ENCODE measurements around the gene CLDN9.

CLDN9 gene

DNA sequence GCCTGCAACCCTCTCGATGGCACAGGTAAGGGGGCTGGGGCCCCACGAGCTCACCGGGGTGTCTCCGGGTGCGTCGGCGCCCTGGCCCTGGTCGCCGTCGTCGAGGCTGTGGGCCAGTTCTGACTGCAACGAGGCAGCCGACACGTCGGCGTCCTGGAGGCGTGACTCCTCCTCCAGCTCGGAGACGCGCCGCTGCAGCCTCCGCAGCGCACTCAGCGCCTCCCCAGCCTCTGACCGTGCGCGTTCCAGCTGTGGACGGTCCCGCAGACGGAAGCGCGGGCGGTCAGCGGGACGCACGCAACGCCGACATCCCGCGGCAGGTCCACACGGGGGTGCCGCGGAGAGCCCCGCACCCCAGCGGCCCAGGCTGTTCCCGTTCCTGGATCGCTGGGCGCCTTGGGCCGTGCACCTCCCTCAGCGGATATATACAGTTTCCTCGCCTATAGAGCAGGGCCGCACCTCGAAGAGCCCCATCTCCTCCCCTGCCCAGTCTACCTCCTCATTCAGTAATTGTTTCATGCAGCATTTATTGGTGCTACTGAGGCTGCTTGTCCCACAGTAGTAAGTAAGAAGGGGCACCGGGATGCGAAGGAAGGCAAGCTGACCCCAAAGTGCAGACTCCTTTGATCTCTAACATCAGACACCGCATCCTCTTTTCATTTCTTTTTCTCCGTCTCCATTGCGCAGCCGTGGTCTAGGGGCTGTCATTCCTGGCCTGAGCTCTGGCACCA is 16.9 kb downstream of the CLDN9 start:
- H3K23ac ChIP-seq (ENCODE audit: low read length in 2 of 2) = no peak overlapping the region
- no peak overlapping the region for H4K91ac ChIP-seq (ENCODE audit: low read length)
- H3K18ac ChIP-seq (ENCODE audit: low read depth in 1 of 2, low read length in 2 of 2) = no peak overlapping the region
- no peak overlapping the region for H2BK120ac ChIP-seq (ENCODE audit: low read depth, low read length)
- peak overlapping the region; percentile 38 for H3K9ac ChIP-seq (ENCODE audit: low read length)
- H2BK5ac ChIP-seq (ENCODE audit: low read depth, low read length, poor library complexity, severe bottlenecking) = no peak overlapping the region
- no peak overlapping the region for H3K14ac ChIP-seq (ENCODE audit: low read length in 2 of 2)
- peak overlapping the region in 1 of 2 experiments; percentile 67 for H3K4me3 ChIP-seq (ENCODE audit: insufficient read depth in 1 of 2, low read depth in 1 of 2, low read length in 2 of 2)
- H2AFZ ChIP-seq (ENCODE audit: low read depth, low read length) = no peak overlapping the region
- H3K79me1 ChIP-seq (replicated peaks; ENCODE audit: low read length, poor library complexity, severe bottlenecking) = peaks cover 4% of the 10 kb centered on the region
- H3K4ac ChIP-seq (ENCODE audit: low read depth in 1 of 2, low read length in 2 of 2) = no peak overlapping the region
- peaks cover 24 to 34% of the 10 kb centered on the region in 2 experiments for H3K36me3 ChIP-seq (ENCODE audit: control insufficient read depth in 1 of 2, insufficient read depth in 2 of 2, low read depth in 1 of 2, low read length in 2 of 2)
- no peaks in the 10 kb centered on the region for H3K9me3 ChIP-seq (ENCODE audit: control insufficient read depth, low read length)
- H3K27ac ChIP-seq (ENCODE audit: low read length, poor library complexity, severe bottlenecking) = no peak overlapping the region
- peaks cover 11% of the 10 kb centered on the region for H3K4me1 ChIP-seq (ENCODE audit: control insufficient read depth, insufficient read depth, low read depth, low read length)
- WGBS = 90% methylated on average over 59 of the region's 59 CpGs
- DNase-seq = no peak
- H4K8ac ChIP-seq (ENCODE audit: low read length) = no peak overlapping the region
- H3K4me2 ChIP-seq (ENCODE audit: low read length, poor library complexity, severe bottlenecking) = no peak overlapping the region
- H2AK5ac ChIP-seq (ENCODE audit: low read length, severe bottlenecking) = no peak overlapping the region
- peak overlapping the region; percentile 9 for H2BK15ac ChIP-seq (ENCODE audit: low read depth, poor library complexity, severe bottlenecking)
- no peak overlapping the region for H2BK12ac ChIP-seq (ENCODE audit: low read length in 2 of 2)
- peaks cover 24 to 51% of the 10 kb centered on the region in 2 experiments for H3K27me3 ChIP-seq (ENCODE audit: control insufficient read depth in 1 of 2, insufficient read depth in 1 of 2, low read length in 2 of 2)

DNA sequence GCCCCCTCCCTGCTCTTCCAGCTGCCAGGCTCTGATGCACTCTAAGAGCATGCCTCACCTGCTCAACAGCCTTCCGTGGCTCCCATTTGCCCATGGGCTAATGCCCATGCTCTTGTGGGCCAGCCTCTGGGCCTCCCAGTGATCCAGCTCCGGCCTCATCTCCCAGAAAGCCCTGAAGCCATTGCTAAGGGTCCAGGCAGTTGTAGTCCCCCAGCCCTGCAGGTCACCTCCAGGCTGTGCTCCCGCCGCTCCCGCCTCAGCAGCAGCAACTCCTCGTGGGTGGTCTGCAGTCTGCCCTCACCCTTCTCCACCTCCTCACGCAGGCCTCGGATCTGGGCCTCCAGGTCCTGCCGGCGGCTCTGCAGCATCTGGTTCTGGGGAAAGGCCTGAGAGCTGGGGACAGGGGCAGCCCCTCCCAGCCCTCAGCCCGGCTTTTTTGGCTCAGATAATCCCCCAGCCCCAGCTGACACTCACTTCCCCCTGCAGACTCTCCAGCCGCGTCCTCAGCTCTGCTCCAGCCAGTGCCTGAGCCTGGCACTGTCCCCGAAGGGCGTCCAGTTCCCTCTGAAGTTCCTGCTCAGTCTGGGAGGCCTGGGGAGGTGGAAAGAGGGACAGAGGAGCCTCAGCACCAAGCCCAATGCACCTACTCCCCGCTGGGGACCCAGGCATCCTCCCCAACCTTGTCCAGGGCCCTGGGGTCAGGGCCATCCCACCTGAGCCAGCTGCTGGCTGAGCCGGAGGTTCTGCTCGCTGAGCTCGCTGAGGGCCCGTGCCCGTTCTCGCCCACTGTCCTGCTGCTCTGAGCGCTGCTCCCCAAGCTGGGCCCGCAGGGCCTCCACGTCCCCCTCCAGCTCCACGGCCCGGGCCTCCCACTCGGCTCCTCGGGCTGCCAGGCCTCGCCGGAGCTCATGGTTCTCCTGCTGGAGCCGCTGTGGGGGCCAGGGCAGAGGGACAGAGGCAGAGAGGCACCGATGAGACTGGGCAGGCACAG is 17.8 kb downstream of the CLDN9 start:
- H4K91ac ChIP-seq (ENCODE audit: low read length) = no peak overlapping the region
- no peak overlapping the region for H3K9ac ChIP-seq (ENCODE audit: low read length)
- no peak for DNase-seq
- peaks cover 24 to 32% of the 10 kb centered on the region in 2 experiments for H3K36me3 ChIP-seq (ENCODE audit: control insufficient read depth in 1 of 2, insufficient read depth in 2 of 2, low read depth in 1 of 2, low read length in 2 of 2)
- no peak overlapping the region for H3K23ac ChIP-seq (ENCODE audit: low read length in 2 of 2)
- H3K4ac ChIP-seq (ENCODE audit: low read depth in 1 of 2, low read length in 2 of 2) = no peak overlapping the region
- H3K14ac ChIP-seq (ENCODE audit: low read length in 2 of 2) = no peak overlapping the region
- H3K79me1 ChIP-seq (replicated peaks; ENCODE audit: low read length, poor library complexity, severe bottlenecking) = peaks cover under 1% of the 10 kb centered on the region
- H2BK120ac ChIP-seq (ENCODE audit: low read depth, low read length) = no peak overlapping the region
- H2BK12ac ChIP-seq (ENCODE audit: low read length in 2 of 2) = no peak overlapping the region
- H3K4me3 ChIP-seq (ENCODE audit: insufficient read depth in 1 of 2, low read depth in 1 of 2, low read length in 2 of 2) = peak overlapping the region in 1 of 2 experiments; percentile 16
- H3K27me3 ChIP-seq (ENCODE audit: control insufficient read depth in 1 of 2, insufficient read depth in 1 of 2, low read length in 2 of 2) = peaks cover 33 to 58% of the 10 kb centered on the region in 2 experiments
- no peak overlapping the region for H2BK5ac ChIP-seq (ENCODE audit: low read depth, low read length, poor library complexity, severe bottlenecking)
- WGBS = 84% methylated on average over 32 of the region's 33 CpGs
- H3K18ac ChIP-seq (ENCODE audit: low read depth in 1 of 2, low read length in 2 of 2) = no peak overlapping the region
- H4K8ac ChIP-seq (ENCODE audit: low read length) = no peak overlapping the region
- H3K27ac ChIP-seq (ENCODE audit: low read length, poor library complexity, severe bottlenecking) = no peak overlapping the region
- no peak overlapping the region for H2AFZ ChIP-seq (ENCODE audit: low read depth, low read length)
- H2AK5ac ChIP-seq (ENCODE audit: low read length, severe bottlenecking) = peak overlapping the region; percentile 41
- H3K9me3 ChIP-seq (ENCODE audit: control insufficient read depth, low read length) = no peaks in the 10 kb centered on the region
- H3K4me1 ChIP-seq (ENCODE audit: control insufficient read depth, insufficient read depth, low read depth, low read length) = peaks cover 9% of the 10 kb centered on the region
- no peak overlapping the region for H3K4me2 ChIP-seq (ENCODE audit: low read length, poor library complexity, severe bottlenecking)
- H2BK15ac ChIP-seq (ENCODE audit: low read depth, poor library complexity, severe bottlenecking) = no peak overlapping the region

DNA sequence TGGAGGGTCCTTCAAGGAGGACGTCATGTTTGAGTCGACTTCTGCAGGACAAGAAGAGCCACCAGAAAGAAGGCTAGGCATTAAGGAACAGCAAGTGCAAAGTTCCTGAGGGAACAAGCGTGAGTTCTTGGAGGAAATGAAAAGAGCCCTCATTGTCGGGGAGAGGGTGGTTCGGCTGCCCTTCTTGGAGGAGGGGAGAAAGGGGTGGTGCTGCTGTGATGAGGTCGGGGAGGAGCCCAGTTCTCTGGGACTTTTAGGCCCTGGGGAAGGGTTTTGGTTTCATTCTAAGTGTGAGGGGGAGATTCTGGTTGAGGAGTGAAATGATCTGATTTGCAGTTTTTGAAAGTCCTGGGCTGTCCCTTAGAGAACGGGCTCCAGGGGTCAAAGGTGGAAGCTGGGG is 19.9 kb downstream of the CLDN9 start:
- Histone ChIP-seq H3K18ac (ENCODE audit: low read depth in 1 of 2, low read length in 2 of 2) (no peak overlapping the region), H3K4me2 (ENCODE audit: low read length, poor library complexity, severe bottlenecking) (no peak overlapping the region), H3K36me3 (ENCODE audit: control insufficient read depth in 1 of 2, insufficient read depth in 2 of 2, low read depth in 1 of 2, low read length in 2 of 2) (peaks cover 3 to 13% of the 10 kb centered on the region in 2 experiments), H4K91ac (ENCODE audit: low read length) (no peak overlapping the region), H3K4me1 (ENCODE audit: control insufficient read depth, insufficient read depth, low read depth, low read length) (peaks cover 14% of the 10 kb centered on the region), H3K4ac (ENCODE audit: low read depth in 1 of 2, low read length in 2 of 2) (no peak overlapping the region), H2BK5ac (ENCODE audit: low read depth, low read length, poor library complexity, severe bottlenecking) (no peak overlapping the region), H3K4me3 (ENCODE audit: insufficient read depth in 1 of 2, low read depth in 1 of 2, low read length in 2 of 2) (no peak overlapping the region), H3K79me1 (replicated peaks; ENCODE audit: low read length, poor library complexity, severe bottlenecking) (no peaks in the 10 kb centered on the region), H3K23ac (ENCODE audit: low read length in 2 of 2) (no peak overlapping the region), H4K8ac (ENCODE audit: low read length) (no peak overlapping the region), H3K27ac (ENCODE audit: low read length, poor library complexity, severe bottlenecking) (no peak overlapping the region), H3K9ac (ENCODE audit: low read length) (no peak overlapping the region), H2BK12ac (ENCODE audit: low read length in 2 of 2) (no peak overlapping the region), H2AFZ (ENCODE audit: low read depth, low read length) (no peak overlapping the region), H2BK15ac (ENCODE audit: low read depth, poor library complexity, severe bottlenecking) (no peak overlapping the region), H2BK120ac (ENCODE audit: low read depth, low read length) (no peak overlapping the region), H2AK5ac (ENCODE audit: low read length, severe bottlenecking) (no peak overlapping the region), H3K9me3 (ENCODE audit: control insufficient read depth, low read length) (no peaks in the 10 kb centered on the region), H3K14ac (ENCODE audit: low read length in 2 of 2) (no peak overlapping the region), H3K27me3 (ENCODE audit: control insufficient read depth in 1 of 2, insufficient read depth in 1 of 2, low read length in 2 of 2) (peaks cover 52 to 76% of the 10 kb centered on the region in 2 experiments)
- DNase-seq = no peak
- WGBS = 72% methylated on average over 7 of the region's 7 CpGs
